Karpas-422 (cell line): ENCODE results near the gene PTPRK. TPM values are rescaled to one million over a fixed set of nuclear protein-coding genes. Genes with fewer than 3 reads are reported as not detected.

ENCODE experiments used
- DNase-seq: peaks from one replicate; pipeline ENCODE4 v3.0.0-alpha.2; 2015
- H2AFZ ChIP-seq: fragments of 200-600 bp; sonication (generic); 2 replicates; pipeline ENCODE4 v1.6.1; 2014; ENCODE audit warnings: antibody characterized with exemption, low read length, mixed read lengths
- H3K27ac ChIP-seq: fragments of 200-600 bp; sonication (generic); 2 replicates; pipeline ENCODE4 v1.5.1; 2014; ENCODE audit warnings: mild to moderate bottlenecking, low read length, moderate library complexity
- H3K27me3 ChIP-seq: fragments of 200-600 bp; sonication (generic); 2 replicates; pipeline ENCODE4 v1.6.1; 2014; ENCODE audit warnings: low read length, mixed read lengths
- H3K36me3 ChIP-seq: fragments of 200-600 bp; sonication (generic); 2 replicates; pipeline ENCODE4 v1.6.1; 2014; ENCODE audit warnings: low read length, mixed read lengths; ENCODE audit not compliant: insufficient read depth
- H3K4me1 ChIP-seq: fragments of 200-600 bp; sonication (generic); 2 replicates; pipeline ENCODE4 v1.6.1; 2014; ENCODE audit warnings: mild to moderate bottlenecking, low read length, mixed read lengths
- H3K4me2 ChIP-seq: fragments of 200-600 bp; sonication (generic); 2 replicates; pipeline ENCODE4 v1.6.1; 2014; ENCODE audit warnings: low read length, low read depth, mild to moderate bottlenecking; ENCODE audit not compliant: poor library complexity, severe bottlenecking
- H3K4me3 ChIP-seq: fragments of 200-600 bp; sonication (generic); 2 replicates; pipeline ENCODE4 v1.5.1; 2014; ENCODE audit warnings: mild to moderate bottlenecking, antibody characterized with exemption, low read length, mixed read lengths
- H3K79me2 ChIP-seq: fragments of 200-600 bp; sonication (generic); 2 replicates; pipeline ENCODE4 v1.6.1; 2014; ENCODE audit warnings: mild to moderate bottlenecking, low read length, mixed read lengths
- H3K9ac ChIP-seq: fragments of 200-600 bp; sonication (generic); 2 replicates; pipeline ENCODE4 v1.6.0; 2014; ENCODE audit warnings: low read length
- H3K9me2 ChIP-seq: fragments of 200-600 bp; sonication (generic), shearing (Covaris generic); replicated peaks from 2 replicates; pipeline ENCODE4 v1.6.0; 2014; ENCODE audit warnings: mild to moderate bottlenecking, low read length, moderate library complexity; ENCODE audit not compliant: insufficient read depth
- H3K9me3 ChIP-seq: fragments of 300-700, 200-600 bp; sonication (generic); 2 replicates; pipeline ENCODE4 v1.6.1; 2014; ENCODE audit warnings: low read length, mixed read lengths
- H4K20me1 ChIP-seq: fragments of 200-600 bp; sonication (generic); 2 replicates; pipeline ENCODE4 v1.6.1; 2014; ENCODE audit warnings: mild to moderate bottlenecking, antibody characterized with exemption, low read length, low read depth; ENCODE audit not compliant: insufficient read depth
- total RNA-seq: library from RNA; depleted of rRNA; stranded (reverse); fragments of >200 nt; shearing (Covaris generic); gene quantifications from 2 replicates; pipeline ENCODE4 v1.2.3, GENCODE V29; 2014; ENCODE audit warnings: low replicate concordance

PTPRK gene
- total RNA-seq, 1 experiment from 2014 or later, result 0.04 TPM

- H3K4me3 ChIP-seq, result no peak overlapping the region
- H3K4me1 ChIP-seq, result no peaks in the 10 kb centered on the region
- H3K9ac ChIP-seq, result no peak overlapping the region
- H2AFZ ChIP-seq, result no peak overlapping the region
- no peak overlapping the region for H3K27ac ChIP-seq
- DNase-seq, result no peak
- peaks cover 5% of the 10 kb centered on the region; the same call in 1 of the 2 replicates for H3K9me3 ChIP-seq
- H3K4me2 ChIP-seq, result no peak overlapping the region
- H3K9me2 ChIP-seq, result no peaks in the 10 kb centered on the region
- H3K79me2 ChIP-seq, result no peaks in the 10 kb centered on the region
- no peaks in the 10 kb centered on the region for H4K20me1 ChIP-seq
- H3K27me3 ChIP-seq, result no peaks in the 10 kb centered on the region
- no peaks in the 10 kb centered on the region for H3K36me3 ChIP-seq
Observed at GRCh38 chr6:128238225-128238624, 282.2 kb downstream of the PTPRK start.

GRCh38 chr6:128235556-128235955, 284.8 kb downstream of the PTPRK start:
- Histone ChIP-seq H3K36me3 (no peaks in the 10 kb centered on the region), H3K4me3 (no peak overlapping the region), H3K9me3 (peaks cover 5% of the 10 kb centered on the region; the same call in 1 of the 2 replicates), H3K79me2 (no peaks in the 10 kb centered on the region), H3K27me3 (no peaks in the 10 kb centered on the region), H4K20me1 (no peaks in the 10 kb centered on the region), H3K9ac (no peak overlapping the region), H3K9me2 (no peaks in the 10 kb centered on the region), H3K4me1 (no peaks in the 10 kb centered on the region), H2AFZ (no peak overlapping the region), H3K4me2 (no peak overlapping the region), H3K27ac (no peak overlapping the region)
- DNase-seq, result no peak

- Histone ChIP-seq H3K4me3 (no peak overlapping the region), H4K20me1 (no peaks in the 10 kb centered on the region), H3K4me2 (no peak overlapping the region), H3K79me2 (no peaks in the 10 kb centered on the region), H3K9me2 (no peaks in the 10 kb centered on the region), H3K27me3 (no peaks in the 10 kb centered on the region), H3K9me3 (peaks cover 8% of the 10 kb centered on the region; the same call in 1 of the 2 replicates), H3K27ac (no peak overlapping the region), H3K36me3 (no peaks in the 10 kb centered on the region), H3K4me1 (no peaks in the 10 kb centered on the region), H2AFZ (no peak overlapping the region), H3K9ac (no peak overlapping the region)
- no peak for DNase-seq
Observed at GRCh38 chr6:128233531-128233930, 286.9 kb downstream of the PTPRK start.

- no peak overlapping the region for H3K9ac ChIP-seq
- no peaks in the 10 kb centered on the region for H3K27me3 ChIP-seq
- H3K79me2 ChIP-seq, result no peaks in the 10 kb centered on the region
- no peak overlapping the region for H3K4me3 ChIP-seq
- no peaks in the 10 kb centered on the region for H3K36me3 ChIP-seq
- no peak overlapping the region for H2AFZ ChIP-seq
- H4K20me1 ChIP-seq, result no peaks in the 10 kb centered on the region
- DNase-seq, result no peak
- H3K9me2 ChIP-seq, result no peaks in the 10 kb centered on the region
- peaks cover 3% of the 10 kb centered on the region; the same call in 1 of the 2 replicates for H3K9me3 ChIP-seq
- H3K27ac ChIP-seq, result no peak overlapping the region
- H3K4me1 ChIP-seq, result no peaks in the 10 kb centered on the region
- H3K4me2 ChIP-seq, result no peak overlapping the region
Observed at GRCh38 chr6:128230267-128230989, 290.0 kb downstream of the PTPRK start.

GRCh38 chr6:128225612-128226011, 294.8 kb downstream of the PTPRK start:
- no peak overlapping the region for H3K27ac ChIP-seq
- H3K4me1 ChIP-seq, result no peaks in the 10 kb centered on the region
- H3K36me3 ChIP-seq, result no peaks in the 10 kb centered on the region
- H3K9me3 ChIP-seq, result peaks cover 6% of the 10 kb centered on the region; the same call in 1 of the 2 replicates
- H3K27me3 ChIP-seq, result no peaks in the 10 kb centered on the region
- H3K4me2 ChIP-seq, result no peak overlapping the region
- H3K79me2 ChIP-seq, result no peaks in the 10 kb centered on the region
- H2AFZ ChIP-seq, result no peak overlapping the region
- no peaks in the 10 kb centered on the region for H3K9me2 ChIP-seq
- H4K20me1 ChIP-seq, result no peaks in the 10 kb centered on the region
- DNase-seq, result no peak
- H3K4me3 ChIP-seq, result no peak overlapping the region
- H3K9ac ChIP-seq, result no peak overlapping the region

GRCh38 chr6:128216917-128217316, 303.5 kb downstream of the PTPRK start:
- Histone ChIP-seq H3K4me3 (no peak overlapping the region), H3K9ac (no peak overlapping the region), H3K36me3 (no peaks in the 10 kb centered on the region), H3K79me2 (no peaks in the 10 kb centered on the region), H3K27me3 (no peaks in the 10 kb centered on the region), H4K20me1 (no peaks in the 10 kb centered on the region), H3K4me1 (no peaks in the 10 kb centered on the region), H2AFZ (no peak overlapping the region), H3K27ac (no peak overlapping the region), H3K9me3 (peaks cover 3% of the 10 kb centered on the region; the same call in 1 of the 2 replicates), H3K4me2 (no peak overlapping the region), H3K9me2 (no peaks in the 10 kb centered on the region)
- no peak for DNase-seq

- no peaks in the 10 kb centered on the region for H3K9me2 ChIP-seq
- H3K79me2 ChIP-seq, result no peaks in the 10 kb centered on the region
- no peaks in the 10 kb centered on the region; the same call in 1 of the 2 replicates for H3K9me3 ChIP-seq
- no peaks in the 10 kb centered on the region for H3K36me3 ChIP-seq
- H3K4me2 ChIP-seq, result no peak overlapping the region
- H2AFZ ChIP-seq, result no peak overlapping the region
- H3K9ac ChIP-seq, result no peak overlapping the region
- no peaks in the 10 kb centered on the region for H3K4me1 ChIP-seq
- DNase-seq, result no peak
- H3K27ac ChIP-seq, result no peak overlapping the region
- no peaks in the 10 kb centered on the region for H4K20me1 ChIP-seq
- no peak overlapping the region for H3K4me3 ChIP-seq
- no peaks in the 10 kb centered on the region for H3K27me3 ChIP-seq
Observed at GRCh38 chr6:128209771-128210170, 310.6 kb downstream of the PTPRK start.

- H3K9me3 ChIP-seq, result peaks cover 3% of the 10 kb centered on the region; the same call in 1 of the 2 replicates
- H3K4me2 ChIP-seq, result no peak overlapping the region
- no peak overlapping the region for H2AFZ ChIP-seq
- H3K36me3 ChIP-seq, result no peaks in the 10 kb centered on the region
- H3K4me3 ChIP-seq, result no peak overlapping the region
- no peaks in the 10 kb centered on the region for H3K27me3 ChIP-seq
- no peak for DNase-seq
- H3K4me1 ChIP-seq, result no peaks in the 10 kb centered on the region
- H4K20me1 ChIP-seq, result no peaks in the 10 kb centered on the region
- no peaks in the 10 kb centered on the region for H3K79me2 ChIP-seq
- H3K9ac ChIP-seq, result no peak overlapping the region
- no peaks in the 10 kb centered on the region for H3K9me2 ChIP-seq
- no peak overlapping the region for H3K27ac ChIP-seq
Observed at GRCh38 chr6:128208851-128209580, 311.4 kb downstream of the PTPRK start.
